ENCODE measurements around the gene SLC38A11.

SLC38A11 gene

DNA sequence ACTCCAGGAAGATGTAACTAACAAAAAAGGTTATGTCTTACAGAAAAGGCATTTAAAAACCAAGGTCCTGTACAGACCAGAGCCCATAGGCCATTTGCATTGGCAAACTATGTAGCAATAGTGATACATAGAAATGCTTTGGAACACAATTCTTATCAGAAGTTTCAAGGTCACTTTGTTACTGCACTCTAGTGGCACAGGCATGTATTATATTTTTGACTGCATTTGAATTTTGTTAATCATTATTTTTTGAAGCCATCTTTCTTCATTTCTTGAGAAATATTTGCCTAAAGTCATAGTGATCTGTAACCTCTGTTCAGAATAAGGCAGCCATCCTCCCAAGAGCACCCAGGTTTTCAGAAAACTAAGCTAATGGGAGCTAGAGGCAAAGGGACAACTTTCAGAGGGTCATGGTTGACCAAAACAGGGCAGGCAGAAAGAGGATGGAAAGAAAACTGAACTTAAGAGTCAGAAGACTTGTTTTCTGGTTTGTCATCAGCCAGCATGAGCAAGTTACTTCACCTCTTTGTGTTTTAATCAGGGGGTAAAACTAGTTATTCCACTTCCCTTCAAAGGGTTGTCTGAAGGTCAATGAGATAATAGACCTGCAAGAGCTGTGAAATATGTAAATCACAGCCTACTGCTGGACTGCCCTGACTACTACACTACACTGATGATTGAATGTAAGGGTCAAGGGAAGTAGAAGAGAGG is 41.5 kb downstream of the SLC38A11 start:
- no peak for ATAC-seq

DNA sequence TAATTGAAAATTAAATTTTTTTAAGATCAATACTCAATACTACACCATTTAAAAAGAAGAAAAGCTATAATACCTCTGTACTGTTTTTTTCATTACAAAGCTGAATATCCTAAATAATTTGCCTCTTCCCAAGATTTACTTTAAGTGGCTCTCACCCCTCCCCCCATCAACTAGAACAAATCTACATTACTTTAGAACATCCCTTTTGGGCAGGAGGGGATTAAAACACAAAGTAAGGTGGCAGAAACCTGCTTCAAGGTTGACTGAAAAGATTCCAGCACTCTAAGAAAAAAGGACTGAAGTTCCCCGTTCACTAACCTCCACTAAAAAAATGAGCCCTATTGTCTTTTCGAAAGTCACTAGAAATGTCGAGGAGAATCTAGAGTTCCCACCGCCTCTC is 42.3 kb downstream of the SLC38A11 start:
- no peak for ATAC-seq

DNA sequence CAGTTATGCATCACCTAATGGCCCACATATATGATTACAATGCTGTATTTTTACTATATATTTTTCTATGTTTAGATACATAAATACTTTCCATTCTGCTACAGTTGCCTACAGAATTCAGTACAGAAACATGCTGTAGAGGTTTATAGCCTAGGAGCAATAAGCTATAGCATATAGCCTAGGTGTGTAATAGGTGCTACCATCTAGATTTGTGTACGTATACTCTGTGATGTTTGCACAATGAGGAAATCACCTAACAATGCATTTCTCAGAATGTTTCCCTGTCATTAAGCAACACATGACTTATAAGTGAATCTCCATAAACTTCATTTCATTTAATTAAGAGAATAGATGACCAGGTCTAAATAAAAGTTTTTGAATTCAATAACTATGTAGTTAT is 43.5 kb downstream of the SLC38A11 start:
- ATAC-seq = no peak

DNA sequence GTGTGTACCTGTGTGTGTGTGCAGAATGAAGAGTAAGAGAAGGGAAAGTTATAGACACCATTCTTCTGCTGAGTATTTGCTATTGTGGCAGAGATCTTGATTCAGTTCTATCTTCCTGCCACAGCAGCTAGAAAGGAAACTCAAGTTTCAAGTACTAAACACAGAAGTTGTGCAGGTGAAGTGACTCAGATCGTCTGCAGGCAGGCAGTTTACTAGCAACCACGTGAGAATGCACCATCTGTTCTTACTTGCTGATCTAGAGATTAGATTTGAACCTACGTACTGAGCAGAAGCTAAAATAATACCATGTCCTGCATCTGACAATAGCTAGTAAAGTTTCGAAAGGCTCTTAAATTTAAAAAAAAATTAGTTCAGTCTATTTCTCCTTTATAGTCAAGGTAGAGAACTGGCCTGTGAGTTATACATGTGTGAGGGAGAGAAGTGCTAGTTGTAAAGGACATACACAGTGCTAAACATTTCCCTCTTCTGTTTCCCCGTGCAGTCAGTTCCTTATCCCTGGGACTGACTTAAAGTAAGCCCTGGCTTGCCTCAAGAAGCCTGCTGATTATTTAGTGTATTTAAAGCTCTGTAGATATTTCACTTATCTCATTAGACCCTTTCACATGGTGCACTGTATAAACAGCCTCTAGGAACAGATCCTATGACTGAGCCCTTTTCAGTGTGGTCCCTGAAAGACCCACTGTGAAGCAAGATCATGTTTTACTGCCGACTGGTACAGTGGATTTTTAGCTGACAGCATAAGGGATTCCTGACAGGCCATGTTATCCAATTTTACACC is 45.0 kb downstream of the SLC38A11 start:
- peak; percentile 72 to 76 for ATAC-seq

DNA sequence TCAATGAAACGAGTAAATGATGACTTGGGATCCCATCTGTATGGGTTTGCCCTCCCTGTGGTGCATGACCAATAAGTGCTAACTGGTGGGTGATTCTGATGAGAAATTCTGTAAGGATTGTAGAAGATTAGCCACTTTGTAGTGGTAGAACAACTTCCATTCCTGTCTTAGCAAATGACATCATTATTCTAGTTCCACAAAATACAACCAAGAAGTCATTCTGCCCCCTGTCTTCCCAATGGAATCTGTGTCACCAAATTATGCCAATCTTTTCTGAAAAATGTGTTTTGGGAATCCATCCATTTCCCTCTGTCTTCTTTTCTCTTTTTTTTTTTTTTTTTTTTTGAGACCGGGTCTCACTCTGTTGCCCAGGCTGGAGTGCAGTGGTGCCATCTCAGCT is 48.4 kb downstream of the SLC38A11 start:
- ATAC-seq = no peak

DNA sequence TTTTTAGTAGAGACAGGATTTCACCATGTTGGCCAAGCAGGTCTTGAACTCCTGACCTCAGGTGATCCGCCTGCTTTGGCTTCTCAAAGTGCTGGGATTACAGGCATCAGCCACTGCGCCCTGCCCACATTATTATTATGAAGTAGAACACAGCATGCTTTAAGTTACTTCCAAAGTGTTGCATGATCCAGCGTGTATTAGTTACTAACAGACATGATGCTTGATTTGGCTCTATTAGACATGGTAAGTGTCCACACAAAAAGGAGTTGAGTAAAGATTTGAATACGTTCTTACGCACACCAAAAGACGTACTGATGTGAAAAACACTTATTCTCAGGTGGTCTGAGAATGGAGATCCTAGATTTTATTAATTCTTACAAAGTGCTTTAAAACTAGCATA is 50.0 kb downstream of the SLC38A11 start:
- no peak for ATAC-seq

DNA sequence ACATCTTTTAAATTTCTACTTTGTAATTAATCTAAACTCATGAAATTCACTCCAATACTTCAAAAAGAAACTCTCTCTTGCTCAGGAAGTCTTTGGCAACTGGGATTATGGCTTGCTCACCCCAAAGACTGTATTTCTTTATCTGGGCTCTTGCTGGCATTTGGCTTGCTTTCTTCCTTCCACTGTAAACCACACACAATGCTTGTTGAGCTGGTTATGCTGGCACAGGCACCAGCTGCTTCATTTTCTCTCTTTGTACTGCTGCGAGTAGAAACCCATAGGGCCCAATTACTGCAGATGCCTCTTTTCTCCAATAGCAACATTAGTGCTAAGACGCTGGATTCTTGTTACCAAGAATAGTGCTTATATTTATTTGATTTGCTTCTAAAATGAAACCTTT is 51.4 kb downstream of the SLC38A11 start:
- no peak for ATAC-seq

DNA sequence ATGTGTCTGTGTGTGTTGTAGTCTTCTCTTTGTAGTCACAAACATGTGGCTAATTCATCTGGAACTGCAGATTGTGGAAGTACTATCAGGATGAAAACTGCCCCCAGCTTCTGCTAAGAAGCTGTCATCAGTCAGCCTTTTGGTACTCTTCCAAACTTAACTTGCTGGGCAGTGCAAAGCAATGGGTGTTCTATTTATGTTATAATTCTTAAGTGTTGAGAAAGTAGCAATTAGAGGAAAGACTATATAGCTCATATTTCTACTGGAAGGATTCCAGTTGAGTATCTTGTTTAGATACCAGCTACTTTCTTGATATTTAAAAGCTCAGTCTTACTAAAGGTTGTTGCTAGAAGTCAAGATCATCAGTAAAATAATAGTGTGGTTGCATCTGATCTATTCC is 52.1 kb downstream of the SLC38A11 start:
- ATAC-seq = no peak

DNA sequence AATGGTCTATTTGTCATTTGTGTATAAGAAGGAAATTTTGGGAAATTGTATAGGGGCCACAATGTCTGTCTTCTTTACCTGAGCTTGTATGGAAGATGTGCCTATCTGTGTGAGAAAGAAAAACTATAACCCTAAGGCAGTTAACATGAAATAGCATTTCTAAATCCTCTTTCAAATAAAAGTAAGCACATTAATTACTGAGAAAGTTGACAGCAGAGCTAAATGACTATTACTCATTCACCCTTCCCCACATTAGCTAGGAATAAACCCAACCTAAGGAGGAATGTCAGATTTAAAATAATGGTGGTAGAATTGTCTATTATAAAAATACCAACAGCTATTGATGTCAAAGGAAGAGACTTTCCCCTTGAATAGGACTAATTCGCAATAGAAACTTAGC is 56.2 kb downstream of the SLC38A11 start:
- no peak for ATAC-seq

DNA sequence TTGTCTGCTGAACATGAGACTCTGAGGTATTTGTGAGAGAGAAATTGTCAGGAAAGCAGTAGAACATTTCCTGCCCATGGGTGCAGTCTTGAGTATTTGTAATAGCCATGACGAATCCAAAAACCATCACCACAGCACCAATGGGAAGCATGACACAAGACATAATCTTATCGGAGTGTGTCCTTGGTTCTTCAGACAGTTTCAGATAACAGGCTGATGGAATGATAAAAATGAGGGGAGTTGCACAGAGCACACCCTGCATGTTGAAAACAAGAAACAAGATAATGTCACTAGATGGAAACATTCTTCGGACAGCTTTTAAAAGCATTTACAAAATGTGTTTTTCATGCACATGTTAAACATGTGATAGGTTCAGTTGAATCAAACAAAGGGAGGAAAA is 56.9 kb downstream of the SLC38A11 start:
- ATAC-seq = no peak

DNA sequence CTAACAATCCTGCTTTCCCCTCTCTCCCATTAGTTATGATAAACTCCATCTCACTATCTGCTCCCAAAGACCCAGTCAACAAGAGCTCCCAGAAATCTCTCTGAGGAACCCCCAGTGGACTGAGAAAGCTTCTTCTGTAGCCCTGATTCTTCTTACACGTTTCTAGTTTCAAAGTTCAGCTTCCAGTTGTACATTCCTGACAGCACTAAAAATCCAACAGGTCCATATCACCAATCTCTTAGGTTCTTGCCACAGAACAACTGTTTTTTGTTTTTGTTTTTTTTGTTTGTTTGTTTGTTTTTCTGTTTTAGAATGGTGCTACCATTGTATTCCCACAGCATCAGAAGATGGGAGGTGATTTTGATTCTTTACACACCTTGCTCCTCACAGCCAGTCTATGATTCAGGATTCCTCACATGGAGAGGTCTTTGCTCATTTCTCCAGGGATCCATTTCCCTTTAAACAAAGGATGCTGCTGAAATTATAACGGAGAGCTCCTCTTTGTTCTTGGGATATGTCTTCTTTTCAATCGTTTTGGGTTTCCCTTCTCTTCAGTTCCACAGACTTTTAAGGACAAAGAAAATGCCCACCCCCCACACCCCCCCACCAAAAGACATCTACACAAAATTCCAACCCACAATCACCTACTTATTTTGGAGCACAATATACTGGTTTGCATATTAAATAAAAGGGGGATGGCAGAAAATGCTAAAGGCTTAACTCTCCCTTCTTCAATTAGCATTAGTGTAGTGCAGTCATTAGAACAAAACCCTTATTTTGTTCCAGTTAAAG is 57.7 kb downstream of the SLC38A11 start:
- ATAC-seq = no peak

DNA sequence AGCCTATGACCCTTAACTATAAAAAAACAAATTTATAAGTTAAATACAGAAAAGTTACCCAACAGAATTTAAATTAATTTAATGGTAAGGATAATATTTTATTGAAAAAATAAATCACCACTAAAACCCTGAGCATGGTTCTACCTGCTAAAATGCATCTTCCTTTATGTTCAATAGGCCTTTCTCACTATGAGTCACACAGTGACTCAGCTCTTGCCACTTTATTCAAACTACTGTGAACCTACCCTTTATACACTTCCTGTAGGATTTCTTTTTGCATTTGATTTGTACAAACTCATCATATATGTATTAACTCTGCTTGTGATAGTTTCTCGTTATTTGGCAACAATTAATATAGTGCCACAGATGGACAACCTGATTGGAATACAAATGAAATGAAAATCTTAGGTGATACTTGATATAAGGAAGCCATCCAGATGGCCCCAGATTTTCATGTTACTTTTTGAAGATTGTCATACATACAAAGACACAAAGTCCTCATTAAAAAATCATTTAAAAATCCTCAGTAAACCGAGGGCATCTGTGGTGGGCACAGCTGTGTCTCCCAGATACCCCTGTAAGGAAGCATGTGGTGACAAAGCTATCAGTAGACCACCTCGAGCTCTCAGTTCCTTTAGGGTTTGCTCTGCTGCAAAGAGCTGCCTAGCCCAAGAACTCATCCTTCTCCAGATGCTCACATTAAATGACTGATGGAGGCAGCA is 58.5 kb downstream of the SLC38A11 start:
- peak; percentile 85 to 89 for ATAC-seq

DNA sequence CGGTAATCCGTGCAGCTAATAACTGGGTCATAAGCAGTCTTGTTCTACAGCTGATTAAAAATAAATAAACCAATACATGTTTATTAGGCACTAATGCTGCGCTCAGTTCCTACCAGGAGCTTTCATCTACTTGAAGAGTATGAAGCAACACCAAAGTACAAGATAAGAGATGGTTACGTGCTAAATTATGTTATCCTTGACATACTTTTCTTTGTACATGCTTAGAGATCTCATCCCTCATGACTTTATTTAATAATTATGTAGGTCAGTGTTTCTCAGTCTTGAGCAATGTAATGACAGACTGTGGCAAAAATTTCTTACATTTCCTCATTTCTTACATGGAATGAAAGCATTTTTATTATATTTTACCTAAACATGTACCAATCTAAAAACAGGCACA is 59.1 kb downstream of the SLC38A11 start:
- no peak for ATAC-seq

DNA sequence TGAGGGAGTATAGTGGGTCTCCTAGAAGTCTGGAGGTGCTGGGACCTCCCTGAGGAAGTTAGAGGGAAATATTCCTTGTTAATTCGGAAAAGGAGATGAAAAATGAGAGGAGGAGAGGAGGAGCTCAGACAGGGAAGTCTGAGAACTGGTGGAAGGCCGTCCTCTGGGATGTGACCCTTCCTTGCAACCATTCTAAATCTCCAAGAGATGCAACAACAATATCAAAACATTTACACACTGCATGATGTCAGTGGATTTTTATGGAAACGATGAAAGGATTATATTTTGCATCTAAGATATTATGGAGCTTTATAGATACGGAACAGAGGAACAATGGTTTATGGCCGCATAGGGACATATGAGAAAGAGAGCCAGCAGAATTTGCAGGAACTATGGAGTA is 63.9 kb downstream of the SLC38A11 start:
- ATAC-seq = no peak

DNA sequence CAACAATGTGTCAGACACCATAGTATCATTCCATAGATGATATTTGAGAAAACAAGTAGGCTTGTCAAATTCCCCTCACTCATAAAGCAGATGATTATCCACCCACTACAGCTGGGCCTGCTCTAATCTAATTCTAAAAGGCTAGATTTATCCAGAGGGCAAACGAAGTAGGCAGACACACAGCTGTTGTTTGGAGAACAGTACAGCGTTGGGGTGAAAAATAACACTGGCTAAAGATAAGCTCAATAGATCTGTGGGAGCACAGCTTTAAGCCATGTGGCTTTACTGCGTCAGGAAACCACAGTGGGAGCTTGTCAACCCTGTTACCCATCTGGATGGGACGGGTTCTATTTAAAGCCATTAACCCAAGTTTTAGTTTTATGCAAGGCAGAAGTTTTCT is 64.8 kb downstream of the SLC38A11 start:
- ATAC-seq = no peak

DNA sequence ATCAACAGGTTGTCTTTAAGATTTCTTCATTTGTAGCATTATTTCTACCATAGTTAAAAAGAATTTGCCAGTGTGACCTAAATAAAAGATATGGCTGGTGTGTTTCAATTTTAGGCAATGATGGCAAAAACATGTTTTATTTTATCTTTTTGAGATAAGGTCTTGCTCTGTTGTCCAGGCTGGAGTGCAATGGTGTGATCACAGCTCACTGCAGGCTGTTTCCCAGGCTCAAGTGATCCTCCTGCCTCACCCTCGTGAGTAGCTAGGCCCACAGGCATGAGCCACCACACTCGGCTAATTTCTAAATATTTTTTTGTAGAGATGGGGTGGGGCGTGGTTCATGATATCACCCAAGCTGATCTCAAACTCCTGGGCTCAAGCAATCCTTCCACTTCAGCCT is 66.7 kb downstream of the SLC38A11 start:
- no peak for ATAC-seq

DNA sequence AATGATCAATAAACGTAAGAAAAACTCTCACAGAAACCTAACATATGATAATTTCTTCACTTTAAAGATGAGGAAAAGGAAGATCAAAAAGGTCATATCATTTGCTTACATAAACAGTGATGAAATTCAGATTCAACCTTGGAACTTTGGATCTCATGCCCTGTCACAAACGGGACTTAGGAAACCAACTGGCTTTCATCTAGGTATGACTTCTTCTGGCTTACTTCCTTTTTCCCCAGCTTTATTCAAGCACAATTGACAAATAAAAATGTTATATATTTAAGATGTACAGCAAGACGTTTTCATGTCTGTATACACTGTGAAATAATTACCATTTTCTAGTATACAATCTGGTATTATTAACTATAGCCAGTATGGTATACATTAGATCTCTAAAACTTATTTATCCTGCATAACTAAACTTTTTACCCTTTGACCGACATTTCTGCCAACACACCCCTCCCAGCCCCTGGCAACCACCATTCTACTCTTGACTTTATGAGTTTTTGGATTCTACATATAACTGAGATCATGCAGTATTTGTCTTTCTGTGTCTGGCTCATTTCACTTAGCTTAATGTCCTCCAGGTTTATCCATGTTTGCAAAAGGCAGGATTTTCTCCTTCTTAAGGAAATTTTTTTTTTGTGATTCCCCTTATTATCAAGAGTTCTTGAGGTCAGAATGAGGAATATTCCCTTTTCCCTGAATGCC is 67.7 kb downstream of the SLC38A11 start:
- no peak for ATAC-seq

DNA sequence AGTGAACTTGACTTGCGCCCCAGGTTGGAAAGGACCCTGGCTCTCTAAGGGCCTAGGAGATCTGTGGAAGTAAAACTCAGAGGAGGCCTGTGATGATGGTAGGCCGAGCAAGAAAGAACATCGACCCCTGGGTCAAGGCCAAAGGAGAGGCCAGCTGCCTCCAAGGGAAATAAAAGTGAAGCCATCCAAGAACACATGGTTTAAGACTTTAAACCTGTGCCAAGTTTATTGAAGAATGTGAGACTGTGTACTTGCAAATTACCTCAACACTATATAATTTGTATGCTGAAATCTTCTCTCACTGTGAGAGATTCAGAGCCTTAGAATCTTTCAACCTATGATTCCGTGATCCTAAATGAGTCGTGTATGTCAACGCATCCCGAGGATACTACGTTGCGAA is 73.0 kb downstream of the SLC38A11 start:
- no peak for ATAC-seq

DNA sequence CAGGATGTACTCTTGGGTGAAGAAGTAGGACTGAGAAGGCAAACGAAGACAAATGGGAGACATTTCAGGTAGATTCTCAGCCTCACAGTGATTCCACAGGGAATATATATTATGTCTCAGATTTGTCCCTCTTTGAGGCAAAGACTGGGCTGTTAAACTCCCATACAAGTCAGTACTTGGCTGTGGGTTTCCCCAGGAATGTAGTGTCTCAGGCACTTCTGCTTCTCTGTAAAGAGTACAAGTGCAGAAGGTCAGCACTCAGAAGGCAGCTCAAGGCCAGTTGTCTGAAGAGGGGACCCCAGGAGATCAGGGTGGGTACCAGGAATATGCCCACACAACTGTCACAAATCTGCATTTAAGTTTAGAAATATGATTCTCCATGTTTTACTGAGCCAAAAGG is 73.8 kb downstream of the SLC38A11 start:
- ATAC-seq = no peak

DNA sequence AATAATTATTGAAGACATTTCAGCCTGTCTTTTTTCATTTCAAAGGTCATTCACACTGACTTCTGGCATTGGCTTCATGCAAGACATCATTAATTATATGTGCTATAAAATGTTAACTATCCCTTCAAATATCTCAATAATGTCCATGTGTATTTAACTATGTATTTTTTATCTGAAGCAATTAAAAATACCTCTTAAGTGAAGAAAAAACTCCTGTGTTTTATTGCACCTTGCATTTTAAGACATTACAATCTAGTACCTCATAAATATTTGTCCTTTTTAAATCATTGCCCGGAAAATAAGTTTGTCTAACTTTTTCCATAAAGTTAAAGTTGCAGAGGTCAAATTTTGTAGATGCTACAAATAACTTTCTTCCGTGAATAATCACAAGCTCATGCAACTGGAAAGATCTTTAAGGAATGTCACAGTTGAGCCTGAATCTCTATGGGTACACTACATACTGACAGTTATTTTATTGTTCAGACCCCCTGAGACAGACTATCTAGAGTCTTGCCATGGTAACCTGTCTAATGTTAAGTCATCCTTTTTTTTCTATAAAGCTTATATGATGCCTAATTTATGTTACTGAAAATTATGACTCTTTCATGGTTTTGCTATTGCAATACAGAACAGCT is 75.3 kb downstream of the SLC38A11 start:
- no peak for ATAC-seq

DNA sequence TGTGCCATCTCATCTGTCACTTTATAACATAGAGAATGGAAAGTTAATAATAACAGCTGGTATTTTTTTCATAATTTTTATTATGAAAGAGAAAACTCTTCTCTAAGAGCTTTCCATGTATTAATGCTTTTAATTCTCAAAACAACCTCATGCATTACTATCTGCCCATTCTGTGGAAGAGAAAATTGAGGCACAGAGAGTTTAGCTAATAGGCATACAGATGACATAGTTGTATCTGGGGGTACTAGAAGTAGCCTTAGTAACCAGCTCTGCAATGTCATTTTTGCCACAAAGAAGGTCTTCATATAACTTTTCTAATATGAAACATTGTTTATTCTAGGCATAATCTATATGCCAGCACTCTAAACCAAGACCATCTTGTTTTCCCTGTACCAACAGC is 77.4 kb downstream of the SLC38A11 start:
- no peak for ATAC-seq

DNA sequence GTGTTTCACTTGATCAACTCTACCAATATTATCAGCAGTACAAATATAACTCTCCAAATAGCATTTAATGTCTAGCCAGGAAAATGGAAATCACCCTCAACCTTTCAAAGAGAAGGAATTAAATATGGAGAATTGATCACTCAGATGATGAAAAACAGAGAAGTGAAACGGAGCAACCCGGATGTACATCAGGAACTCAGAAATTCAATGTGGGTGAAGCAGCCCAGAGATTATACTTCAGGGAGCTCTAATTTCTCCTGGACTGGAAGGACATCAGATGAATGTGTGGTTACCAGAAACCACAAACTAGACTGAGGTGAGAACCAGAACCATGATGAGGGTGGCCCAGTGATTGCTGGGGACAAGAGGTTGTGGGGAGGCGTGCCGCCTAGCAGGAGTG is 78.2 kb downstream of the SLC38A11 start:
- no peak for ATAC-seq

Measured in activated CD4-positive, CD25-positive, alpha-beta regulatory T cell treated with anti-CD3 and anti-CD28 coated beads, Interleukin-2, amount 50 U/mL, for 24 hours (primary cell).